Measurements from ENCODE around the gene LDHA. TPM values are rescaled to one million over a fixed set of nuclear protein-coding genes. Genes with fewer than 3 reads are reported as not detected.
"Not testable (repeated sequence)": the region's sequence is repeated elsewhere in the genome, so short reads cannot be mapped to it uniquely, and the experiment has no call there.

Gene LDHA
- total and polyA plus RNA-seq, 2 experiments from 2014 or later: 380 to 746 TPM

DNA sequence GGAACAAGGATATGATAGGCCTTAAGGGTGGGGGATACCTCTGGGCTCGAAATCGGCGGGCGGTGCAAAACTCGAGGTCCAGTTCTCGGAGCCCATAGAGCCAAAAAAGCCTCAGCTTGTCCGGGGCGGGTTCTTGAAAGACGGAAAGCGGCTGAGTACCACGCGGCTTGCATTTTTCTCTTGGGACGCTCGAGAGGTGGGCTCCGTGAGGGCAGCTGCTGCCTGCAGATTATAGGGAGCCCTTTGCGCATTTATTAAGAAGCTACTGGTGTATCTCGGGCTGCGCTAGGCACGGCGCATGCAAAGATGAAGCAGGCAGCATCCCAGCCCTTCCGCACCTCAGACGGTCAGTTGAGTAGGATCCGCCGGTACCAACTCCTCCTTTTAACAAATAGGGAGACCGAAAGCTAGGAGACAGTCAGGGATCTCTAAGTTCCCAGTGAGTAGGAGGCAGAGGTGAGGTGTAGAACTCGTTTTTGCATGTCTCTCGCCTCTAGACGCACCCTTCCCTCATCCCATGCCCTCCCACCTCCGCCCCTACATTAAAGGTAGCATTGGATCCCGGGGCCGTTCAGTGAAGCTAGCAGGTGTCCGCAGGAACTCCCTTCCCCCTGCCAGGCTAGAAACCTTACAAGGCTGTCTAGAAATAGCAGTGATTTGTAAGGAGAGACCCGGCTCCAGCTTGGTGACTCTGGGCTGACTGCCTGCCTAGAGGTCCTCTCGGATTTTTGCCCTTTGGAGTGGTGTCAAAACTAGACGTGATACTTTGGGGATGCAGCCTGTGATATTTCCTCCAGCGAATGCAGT, 768 bp downstream of the LDHA start:
- peaks cover 38% of the 10 kb centered on the region for H4K20me1 ChIP-seq (ENCODE audit: insufficient read depth, poor library complexity, severe bottlenecking)

DNA sequence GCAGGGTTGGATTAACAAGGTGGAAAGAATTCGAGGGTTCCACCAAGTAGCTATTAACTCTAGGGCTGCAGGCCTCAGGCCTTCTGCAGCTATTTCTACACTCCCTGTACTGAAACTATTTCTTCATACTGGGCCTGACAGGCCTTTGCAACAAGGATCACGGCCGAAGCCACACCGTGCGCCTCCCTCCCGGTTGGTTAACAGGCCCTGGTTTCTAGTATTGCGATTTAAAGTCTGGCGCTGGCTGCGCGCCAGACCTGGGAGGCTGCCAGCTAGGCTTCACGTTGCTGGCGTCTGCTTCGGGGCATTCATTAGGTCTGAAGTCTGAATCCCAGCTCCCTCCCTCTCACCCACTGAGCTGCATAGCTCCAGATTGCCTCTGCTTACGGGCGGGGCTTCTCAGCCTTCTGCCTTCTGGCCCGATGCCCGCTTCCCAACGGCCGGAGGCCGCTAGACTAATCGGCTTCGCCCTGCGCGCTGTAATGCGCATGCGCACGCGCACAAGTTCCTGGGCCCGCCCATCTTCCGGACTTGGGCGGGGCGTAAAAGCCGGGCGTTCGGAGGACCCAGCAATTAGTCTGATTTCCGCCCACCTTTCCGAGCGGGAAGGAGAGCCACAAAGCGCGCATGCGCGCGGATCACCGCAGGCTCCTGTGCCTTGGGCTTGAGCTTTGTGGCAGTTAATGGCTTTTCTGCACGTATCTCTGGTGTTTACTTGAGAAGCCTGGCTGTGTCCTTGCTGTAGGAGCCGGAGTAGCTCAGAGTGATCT, 1.6 kb downstream of the LDHA start:
- TF ChIP-seq EZH2 (IDR thresholded peaks at IDR 0.05; ENCODE audit: borderline replicate concordance): no peak
- TF ChIP-seq, protein P1, sequence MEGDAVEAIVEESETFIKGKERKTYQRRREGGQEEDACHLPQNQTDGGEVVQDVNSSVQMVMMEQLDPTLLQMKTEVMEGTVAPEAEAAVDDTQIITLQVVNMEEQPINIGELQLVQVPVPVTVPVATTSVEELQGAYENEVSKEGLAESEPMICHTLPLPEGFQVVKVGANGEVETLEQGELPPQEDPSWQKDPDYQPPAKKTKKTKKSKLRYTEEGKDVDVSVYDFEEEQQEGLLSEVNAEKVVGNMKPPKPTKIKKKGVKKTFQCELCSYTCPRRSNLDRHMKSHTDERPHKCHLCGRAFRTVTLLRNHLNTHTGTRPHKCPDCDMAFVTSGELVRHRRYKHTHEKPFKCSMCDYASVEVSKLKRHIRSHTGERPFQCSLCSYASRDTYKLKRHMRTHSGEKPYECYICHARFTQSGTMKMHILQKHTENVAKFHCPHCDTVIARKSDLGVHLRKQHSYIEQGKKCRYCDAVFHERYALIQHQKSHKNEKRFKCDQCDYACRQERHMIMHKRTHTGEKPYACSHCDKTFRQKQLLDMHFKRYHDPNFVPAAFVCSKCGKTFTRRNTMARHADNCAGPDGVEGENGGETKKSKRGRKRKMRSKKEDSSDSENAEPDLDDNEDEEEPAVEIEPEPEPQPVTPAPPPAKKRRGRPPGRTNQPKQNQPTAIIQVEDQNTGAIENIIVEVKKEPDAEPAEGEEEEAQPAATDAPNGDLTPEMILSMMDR (IDR thresholded peaks at IDR 0.05; ENCODE audit: poor library complexity): no peak
- TF ChIP-seq EZH2phosphoT487 (IDR thresholded peaks at IDR 0.05; ENCODE audit: low read depth, severe bottlenecking, unreplicated experiment): no peak
- under 1% methylated on average over 46 of the region's 46 CpGs for WGBS (ENCODE audit: low lambda C conversion rate, missing lambda C conversion rate)
- peaks cover 38% of the 10 kb centered on the region for H4K20me1 ChIP-seq (ENCODE audit: insufficient read depth, poor library complexity, severe bottlenecking)
- H3K27me3 ChIP-seq: no peaks in the 10 kb centered on the region
- peaks cover 14% of the 10 kb centered on the region for H3K4me1 ChIP-seq (ENCODE audit: insufficient read depth)
- peak overlapping the region; percentile 93 for H3K27ac ChIP-seq
- no peaks in the 10 kb centered on the region for H3K9me3 ChIP-seq (ENCODE audit: low read depth)
- peak overlapping the region; percentile 85 for H3K4me2 ChIP-seq
- H3K36me3 ChIP-seq (replicated peaks; ENCODE audit: insufficient read depth, low read depth): no peaks in the 10 kb centered on the region
- peak; percentile 99 for DNase-seq (ENCODE audit: low spot score)
- peak overlapping the region; percentile 14 for H2AFZ ChIP-seq
- H3K9me2 ChIP-seq (replicated peaks; ENCODE audit: insufficient read depth): no peaks in the 10 kb centered on the region
- peaks cover 41% of the 10 kb centered on the region for H3K79me2 ChIP-seq
- peak overlapping the region; percentile 44 for H3K4me3 ChIP-seq

More for the DNA sequence above, 768 bp downstream of the LDHA start:
- 4% methylated on average over 36 of the region's 36 CpGs for WGBS (ENCODE audit: low lambda C conversion rate, missing lambda C conversion rate)
- Histone ChIP-seq H3K4me1 (ENCODE audit: insufficient read depth) (peaks cover 14% of the 10 kb centered on the region), H3K4me2 (peak overlapping the region; percentile 78), H3K27me3 (no peaks in the 10 kb centered on the region), H3K27ac (peak overlapping the region; percentile 93), H2AFZ (peak overlapping the region; percentile 7), H3K9me3 (ENCODE audit: low read depth) (no peaks in the 10 kb centered on the region), H3K9me2 (replicated peaks; ENCODE audit: insufficient read depth) (no peaks in the 10 kb centered on the region), H3K79me2 (peaks cover 41% of the 10 kb centered on the region), H3K36me3 (replicated peaks; ENCODE audit: insufficient read depth, low read depth) (no peaks in the 10 kb centered on the region), H3K4me3 (peak overlapping the region; percentile 44)
- TF ChIP-seq EZH2 (IDR thresholded peaks at IDR 0.05; ENCODE audit: borderline replicate concordance) (no peak), EZH2phosphoT487 (IDR thresholded peaks at IDR 0.05; ENCODE audit: low read depth, severe bottlenecking, unreplicated experiment) (no peak)
- TF ChIP-seq, protein P1 (IDR thresholded peaks at IDR 0.05; ENCODE audit: poor library complexity): no peak
- peak; percentile 37 for DNase-seq (ENCODE audit: low spot score)

DNA sequence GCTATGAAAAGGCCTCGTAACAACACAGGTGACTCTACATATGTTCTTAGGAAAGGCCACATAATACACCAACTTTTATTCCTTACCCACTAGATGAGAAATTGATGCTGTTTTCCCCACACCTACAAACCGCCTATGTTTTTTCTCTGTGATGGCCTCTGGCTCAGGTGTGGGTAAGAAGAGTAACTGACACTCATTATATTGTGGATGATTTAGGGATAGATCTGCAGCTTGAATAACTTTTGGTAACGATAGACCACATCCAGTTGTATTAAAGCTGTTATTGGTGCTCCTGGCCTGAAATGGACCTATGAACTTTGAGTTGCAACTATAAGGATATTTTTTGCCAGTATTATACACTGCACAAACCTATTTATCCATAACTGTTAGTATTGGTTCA, 3.6 kb downstream of the LDHA start:
- Histone ChIP-seq H3K9me3 (ENCODE audit: low read depth) (no peaks in the 10 kb centered on the region), H4K20me1 (ENCODE audit: insufficient read depth, poor library complexity, severe bottlenecking) (peaks cover 38% of the 10 kb centered on the region), H3K4me2 (no peak overlapping the region), H3K36me3 (replicated peaks; ENCODE audit: insufficient read depth, low read depth) (no peaks in the 10 kb centered on the region), H3K4me3 (no peak overlapping the region), H3K79me2 (peaks cover 41% of the 10 kb centered on the region), H3K27me3 (no peaks in the 10 kb centered on the region), H2AFZ (no peak overlapping the region), H3K27ac (no peak overlapping the region), H3K4me1 (ENCODE audit: insufficient read depth) (peaks cover 14% of the 10 kb centered on the region), H3K9me2 (replicated peaks; ENCODE audit: insufficient read depth) (no peaks in the 10 kb centered on the region)
- TF ChIP-seq EZH2 (IDR thresholded peaks at IDR 0.05; ENCODE audit: borderline replicate concordance): no peak
- no peak for TF ChIP-seq EZH2phosphoT487 (IDR thresholded peaks at IDR 0.05; ENCODE audit: low read depth, severe bottlenecking, unreplicated experiment)
- TF ChIP-seq, protein P1 (IDR thresholded peaks at IDR 0.05; ENCODE audit: poor library complexity): no peak
- no peak for DNase-seq (ENCODE audit: low spot score)
- WGBS (ENCODE audit: low lambda C conversion rate, missing lambda C conversion rate): 97% methylated on average over 3 of the region's 3 CpGs

DNA sequence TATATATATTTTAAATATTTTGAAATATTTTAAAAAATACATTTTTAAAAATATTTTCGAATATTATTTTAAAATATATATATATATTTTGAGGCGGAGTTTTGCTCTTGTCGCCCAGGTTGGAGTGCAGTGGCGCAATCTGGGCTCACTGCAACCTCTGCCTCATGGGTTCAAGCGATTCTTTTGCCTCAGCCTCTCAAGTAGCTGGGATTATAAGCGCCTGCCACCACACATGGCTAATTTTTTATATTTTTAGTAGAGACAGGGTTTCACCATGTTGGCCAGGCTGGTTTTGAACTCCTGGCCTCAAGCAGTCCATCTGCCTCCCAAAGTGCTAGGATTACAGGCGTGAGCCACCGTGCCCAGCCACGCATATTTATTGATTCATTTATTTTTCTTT, 6.7 kb downstream of the LDHA start:
- 93% methylated on average over 9 of the region's 9 CpGs for WGBS (ENCODE audit: low lambda C conversion rate, missing lambda C conversion rate)
- Histone ChIP-seq H4K20me1 (ENCODE audit: insufficient read depth, poor library complexity, severe bottlenecking) (peaks cover 36% of the 10 kb centered on the region), H3K79me2 (peaks cover 32% of the 10 kb centered on the region)
- not testable (repeated sequence) for H3K36me3 ChIP-seq (replicated peaks; ENCODE audit: insufficient read depth, low read depth); H2AFZ ChIP-seq; H3K4me2 ChIP-seq; H3K4me1 ChIP-seq (ENCODE audit: insufficient read depth); H3K4me3 ChIP-seq; H3K9me3 ChIP-seq (ENCODE audit: low read depth); H3K9me2 ChIP-seq (replicated peaks; ENCODE audit: insufficient read depth); DNase-seq (ENCODE audit: low spot score); H3K27me3 ChIP-seq; H3K27ac ChIP-seq

Data from hepatocyte (in vitro differentiated cells).